PC-9 (cell line): ENCODE measurements around the gene CELF2. TPM values are rescaled to one million over a fixed set of nuclear protein-coding genes. Genes with fewer than 3 reads are reported as not detected.

Experiments
- BruUV-seq: library from RNA; stranded (reverse); fragments of 400-500 nt; replicated peaks from 2 replicates; lab custom pipeline; 2021; lab: Mats Ljungman, UMichigan
- CTCF ChIA-PET: fragments of 300-600 bp; sonication (Branson Sonifier 250); formaldehyde crosslinking; loops from one replicate; lab custom pipeline; 2022; ENCODE audit warnings: antibody characterized with exemption; lab: Charles Lee
- POLR2A ChIA-PET: fragments of 300-600 bp; sonication (Branson Sonifier 250); formaldehyde crosslinking; loops from one replicate; lab custom pipeline; 2022; ENCODE audit warnings: antibody characterized with exemption; ENCODE audit not compliant: unreplicated experiment; lab: Charles Lee
- DNase-seq, 2 experiments: peaks; one replicate each; pipeline versions ENCODE4 v3.0.0 to v3.0.0-alpha.2; 2015 to 2022; ENCODE audit warnings: mixed read lengths in 1 of 2
- H2AFZ ChIP-seq: fragments of 200-600 bp; sonication (generic); 2 replicates; pipeline ENCODE4 v1.8.1; 2017; ENCODE audit warnings: antibody characterized with exemption
- H3F3A ChIP-seq: fragments of 200-600 bp; sonication (generic); 2 replicates; pipeline ENCODE4 v1.8.1; 2017; ENCODE audit warnings: antibody characterized with exemption, mild to moderate bottlenecking, low read depth; ENCODE audit not compliant: insufficient read depth
- H3K27ac ChIP-seq: fragments of 200-600 bp; sonication (generic); 2 replicates; pipeline ENCODE4 v1.6.1; 2016; ENCODE audit warnings: mixed run types
- H3K27me3 ChIP-seq: fragments of 200-600 bp; sonication (generic); 2 replicates; pipeline ENCODE4 v1.6.1; 2016; ENCODE audit warnings: low read depth, mixed run types; ENCODE audit not compliant: insufficient read depth
- H3K36me3 ChIP-seq: fragments of 200-600 bp; sonication (generic); 2 replicates; pipeline ENCODE4 v1.6.1; 2016; ENCODE audit warnings: low read depth, mixed run types
- H3K4me1 ChIP-seq: fragments of 200-600 bp; sonication (generic); replicated peaks from 2 replicates; pipeline ENCODE4 v1.6.1; 2016; ENCODE audit warnings: mixed run types; ENCODE audit not compliant: insufficient read depth
- H3K4me2 ChIP-seq: fragments of 200-600 bp; sonication (generic); 2 replicates; pipeline ENCODE4 v1.6.1; 2017; ENCODE audit warnings: mixed run types
- H3K4me3 ChIP-seq: fragments of 200-600 bp; sonication (generic); 2 replicates; pipeline ENCODE4 v1.6.1; 2016; ENCODE audit warnings: mixed run types
- H3K79me2 ChIP-seq: fragments of 200-600 bp; sonication (generic); 2 replicates; pipeline ENCODE4 v1.6.1; 2017; ENCODE audit warnings: low read depth, mixed run types
- H3K9me2 ChIP-seq: fragments of 200-600 bp; sonication (generic); 2 replicates; pipeline ENCODE4 v1.8.1; 2017; ENCODE audit warnings: mild to moderate bottlenecking; ENCODE audit not compliant: insufficient read depth
- H3K9me3 ChIP-seq: fragments of 200-600 bp; sonication (generic); 2 replicates; pipeline ENCODE4 v1.8.1; 2016; ENCODE audit warnings: low read depth; ENCODE audit not compliant: insufficient read depth
- H4K20me1 ChIP-seq: fragments of 200-600 bp; sonication (generic); 2 replicates; pipeline ENCODE4 v1.8.1; 2017; ENCODE audit not compliant: insufficient read depth
- CTCF ChIP-seq: fragments of 200-600 bp; sonication (generic); conservative IDR thresholded peaks from 2 replicates; pipeline ENCODE4 v1.6.1; 2017; ENCODE audit warnings: mixed run types, antibody characterized with exemption, mild to moderate bottlenecking, moderate library complexity
- EZH2 ChIP-seq: fragments of 200-600 bp; sonication (generic); IDR thresholded peaks from 2 replicates; pipeline ENCODE4 v1.8.0; 2017; ENCODE audit warnings: antibody characterized with exemption, low read depth
- intact Hi-C: fragments of 100-400 bp; cut with micrococcal nuclease; formaldehyde crosslinking; loops from one replicate; pipeline ENCODE4 v1.10.0; 2022; ENCODE audit not compliant: unreplicated experiment
- total RNA-seq: library from RNA; stranded (reverse); gene quantifications from 2 replicates; pipeline ENCODE4 v1.2.3, GENCODE V29; 2021

The CELF2 gene
- total RNA-seq, 1 experiment from 2014 or later = not detected

DNA sequence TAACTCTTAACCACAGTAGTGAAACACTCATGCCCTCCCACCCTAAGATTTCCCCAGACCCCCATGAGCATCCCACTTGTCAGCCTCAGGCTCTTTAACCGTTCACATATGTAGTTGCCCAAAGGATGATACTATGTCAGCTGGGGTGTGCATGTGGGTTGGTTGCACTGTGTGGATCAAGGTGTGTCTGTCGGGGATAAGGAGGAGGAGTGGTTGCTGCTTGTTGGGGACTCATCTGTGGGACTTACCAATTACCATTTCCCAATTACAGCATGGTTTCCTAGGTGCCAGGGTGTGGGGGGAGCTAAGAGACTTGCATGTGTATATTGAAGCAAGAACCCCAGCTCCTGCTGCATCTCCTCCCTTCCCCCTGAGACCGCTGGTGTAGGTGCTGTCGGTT is 48.8 kb downstream of the CELF2 start:
- Histone ChIP-seq H3K4me3 (no peak overlapping the region), H3K27me3 (peaks cover 75% of the 10 kb centered on the region), H3F3A (no peaks in the 10 kb centered on the region), H3K4me2 (no peak overlapping the region), H3K79me2 (no peaks in the 10 kb centered on the region), H2AFZ (no peak overlapping the region), H3K27ac (no peak overlapping the region), H3K9me3 (no peaks in the 10 kb centered on the region), H3K9me2 (no peaks in the 10 kb centered on the region), H4K20me1 (no peaks in the 10 kb centered on the region), H3K36me3 (no peaks in the 10 kb centered on the region), H3K4me1 (no peaks in the 10 kb centered on the region)
- intact Hi-C loops = no loop called here
- DNase-seq = no peak
- TF ChIP-seq EZH2 (no peak), CTCF (no peak)
- POLR2A ChIA-PET = no interaction called here
- CTCF ChIA-PET = no interaction called here
- no TSS peak for BruUV-seq

DNA sequence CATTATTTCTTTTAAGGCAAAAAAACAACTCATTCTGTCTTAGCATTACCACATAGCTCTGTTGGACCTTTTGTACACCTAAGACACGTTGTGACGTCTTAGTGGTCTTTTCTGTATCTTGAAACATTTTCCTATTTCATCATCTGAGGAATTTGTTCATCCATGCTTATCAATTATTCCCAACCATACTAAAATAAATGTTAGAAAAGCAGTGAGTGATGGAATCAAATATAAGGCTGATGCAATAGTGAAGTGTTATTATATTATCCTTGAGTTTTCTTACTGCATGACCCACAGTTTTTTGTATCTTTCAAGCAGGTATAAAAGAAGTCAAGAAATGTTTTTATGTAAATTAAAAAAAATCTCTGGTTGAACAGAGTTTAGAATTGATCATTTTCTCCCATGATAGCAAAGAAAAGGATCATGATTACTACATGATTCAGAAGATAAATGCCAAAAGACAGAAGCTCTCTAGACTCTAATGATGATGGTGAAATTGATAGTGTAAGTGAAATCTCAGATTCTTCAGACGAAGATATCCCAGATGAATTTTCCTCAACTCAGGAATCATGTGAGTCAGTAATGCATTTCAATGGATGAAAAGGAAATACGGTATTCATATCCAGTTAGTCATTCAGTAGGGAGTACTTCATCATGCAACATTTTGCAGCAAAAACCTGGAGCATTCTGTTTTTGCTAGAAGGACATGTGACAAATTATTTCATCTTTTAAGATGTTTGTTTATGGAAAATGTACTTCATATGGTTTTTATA is 51.4 kb downstream of the CELF2 start:
- TF ChIP-seq EZH2 = no peak
- no peak for TF ChIP-seq CTCF
- ChIA-PET POLR2A (no interaction called here), CTCF (no interaction called here)
- no peaks in the 10 kb centered on the region for H3K9me3 ChIP-seq
- H4K20me1 ChIP-seq = no peaks in the 10 kb centered on the region
- no TSS peak for BruUV-seq
- intact Hi-C loops = no loop called here
- H3K27me3 ChIP-seq = peaks cover 63% of the 10 kb centered on the region
- no peaks in the 10 kb centered on the region for H3K79me2 ChIP-seq
- H3K27ac ChIP-seq = no peak overlapping the region
- no peaks in the 10 kb centered on the region for H3K36me3 ChIP-seq
- no peak overlapping the region for H3K4me2 ChIP-seq
- no peaks in the 10 kb centered on the region for H3K4me1 ChIP-seq
- H2AFZ ChIP-seq = no peak overlapping the region
- no peak for DNase-seq
- H3K9me2 ChIP-seq = no peaks in the 10 kb centered on the region
- H3K4me3 ChIP-seq = no peak overlapping the region
- H3F3A ChIP-seq = no peaks in the 10 kb centered on the region

GRCh38 chr10:11073410-11073809 is 55.7 kb downstream of the CELF2 start:
- Histone ChIP-seq H3K36me3 (no peaks in the 10 kb centered on the region), H2AFZ (no peak overlapping the region), H3K79me2 (no peaks in the 10 kb centered on the region), H3K27me3 (peaks cover 64% of the 10 kb centered on the region), H3K4me1 (no peaks in the 10 kb centered on the region), H3K27ac (no peak overlapping the region), H3K4me3 (no peak overlapping the region), H3K9me2 (no peaks in the 10 kb centered on the region), H3K9me3 (no peaks in the 10 kb centered on the region), H3F3A (no peaks in the 10 kb centered on the region), H3K4me2 (no peak overlapping the region), H4K20me1 (no peaks in the 10 kb centered on the region)
- DNase-seq = no peak
- no TSS peak for BruUV-seq
- intact Hi-C loops = no loop called here
- CTCF ChIA-PET = no interaction called here
- POLR2A ChIA-PET = no interaction called here
- no peak for TF ChIP-seq EZH2
- no peak for TF ChIP-seq CTCF
